H4 (cell line): ENCODE data around the gene CHST13. TPM values are rescaled to one million over a fixed set of nuclear protein-coding genes. Genes with fewer than 3 reads are reported as not detected.
"Not testable (repeated sequence)": the region's sequence is repeated elsewhere in the genome, so short reads cannot be mapped to it uniquely, and the experiment has no call there.

Experiments used
- DNase-seq: peaks from one replicate; pipeline ENCODE4 v3.0.0-alpha.2; 2015; ENCODE audit warnings: low spot score
- total RNA-seq: library from RNA; depleted of rRNA; stranded (reverse); fragments of >200 nt; shearing (Covaris generic); gene quantifications from 2 replicates; pipeline ENCODE4 v1.2.3, GENCODE V29; 2014

The CHST13 gene
- total RNA-seq, 1 experiment from 2014 or later, result 0.37 TPM

GRCh38 chr3:126554560-126555525 lies 30.9 kb downstream of the CHST13 start:
- no peak for DNase-seq

- DNase-seq, result no peak
Measured at GRCh38 chr3:126555795-126556636, 32.1 kb downstream of the CHST13 start.

GRCh38 chr3:126556637-126557414 lies 32.9 kb downstream of the CHST13 start:
- DNase-seq, result no peak

GRCh38 chr3:126557415-126557745 lies 33.4 kb downstream of the CHST13 start:
- no peak for DNase-seq

- DNase-seq, result no peak
Measured at GRCh38 chr3:126557761-126558160, 33.8 kb downstream of the CHST13 start.

GRCh38 chr3:126558336-126559071 lies 34.5 kb downstream of the CHST13 start, which contains the start of gene C3orf22:
Gene C3orf22, minus strand, starts transcription at chr3:126558932. Its CDS starts 5,542 bp downstream, at chr3:126553390.
- DNase-seq, result no peak

GRCh38 chr3:126562737-126563276 lies 38.9 kb downstream of the CHST13 start:
- DNase-seq, result no peak

- DNase-seq, result no peak
Measured at GRCh38 chr3:126567696-126568438, 43.9 kb downstream of the CHST13 start.

- no peak for DNase-seq
Measured at GRCh38 chr3:126568776-126569342, 44.9 kb downstream of the CHST13 start.

- DNase-seq, result no peak
Measured at GRCh38 chr3:126569390-126569975, 45.5 kb downstream of the CHST13 start.

- peak; percentile 6 for DNase-seq
Measured at GRCh38 chr3:126570103-126570541, 46.2 kb downstream of the CHST13 start.

GRCh38 chr3:126571078-126571477 lies 47.1 kb downstream of the CHST13 start:
- peak; percentile 9 for DNase-seq

- DNase-seq, result no peak
Measured at GRCh38 chr3:126573492-126574117, 49.6 kb downstream of the CHST13 start.

- no peak for DNase-seq
Measured at GRCh38 chr3:126577261-126577660, 53.3 kb downstream of the CHST13 start.

- DNase-seq, result no peak
Measured at GRCh38 chr3:126578702-126579101, 54.7 kb downstream of the CHST13 start.

GRCh38 chr3:126580746-126581145 lies 56.8 kb downstream of the CHST13 start:
- DNase-seq, result no peak

GRCh38 chr3:126581569-126581968 lies 57.6 kb downstream of the CHST13 start:
- no peak for DNase-seq

- DNase-seq, result no peak
Measured at GRCh38 chr3:126582311-126582710, 58.4 kb downstream of the CHST13 start.

- not testable (repeated sequence) for DNase-seq
Measured at GRCh38 chr3:126591515-126591914, 67.6 kb downstream of the CHST13 start.
